DMS53 treated with DMSO at 0.1 percent for 48 hours (cell line): Measurements from ENCODE around the gene CBX4.
"Not testable (repeated sequence)": the region's sequence is repeated elsewhere in the genome, so short reads cannot be mapped to it uniquely, and the experiment has no call there.

Experiments used
- DNase-seq: peaks from one replicate; lab custom pipeline; 2025; ENCODE audit not compliant: unreplicated experiment; lab: John Stamatoyannopoulos, UW

CBX4 gene

DNA sequence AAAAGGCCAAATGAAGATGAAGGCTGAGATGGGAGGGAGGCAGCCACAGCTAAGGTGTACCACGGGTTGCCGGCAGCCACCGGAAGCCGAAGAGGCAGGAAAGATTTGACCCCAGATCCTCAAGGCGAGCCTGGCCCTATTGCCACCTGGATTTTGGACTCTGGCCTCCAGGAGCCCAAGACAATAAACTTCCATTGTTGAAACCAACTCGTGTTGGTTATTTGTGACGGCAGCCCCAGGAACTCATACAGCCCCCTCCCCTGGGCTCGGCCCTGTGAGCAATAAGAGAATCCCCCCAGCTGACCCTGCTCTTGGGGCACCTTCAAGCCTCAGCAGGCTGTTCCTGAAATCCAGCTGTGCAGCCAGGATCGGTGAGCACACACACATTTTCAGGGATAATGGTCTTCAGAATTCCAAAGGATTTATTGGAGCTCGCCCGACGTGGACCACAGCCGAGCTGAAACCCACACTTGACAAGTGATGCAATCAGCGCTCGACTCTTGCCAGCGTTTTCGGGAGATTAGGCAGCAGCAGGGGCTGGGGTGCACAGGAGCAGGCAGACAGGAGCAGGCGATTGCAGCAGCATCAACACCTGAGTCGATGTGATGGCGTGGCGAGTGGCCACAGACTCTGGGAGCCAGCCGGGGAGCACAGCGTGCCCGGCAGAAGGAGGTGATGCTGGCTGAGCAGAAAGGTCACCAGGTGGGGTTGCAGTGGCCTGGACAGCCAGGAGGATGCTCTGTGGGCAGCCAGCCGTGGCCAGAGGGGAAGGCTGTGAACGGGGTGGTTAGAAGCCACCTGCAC, 22.4 kb upstream of the CBX4 start:
- no peak for DNase-seq

DNA sequence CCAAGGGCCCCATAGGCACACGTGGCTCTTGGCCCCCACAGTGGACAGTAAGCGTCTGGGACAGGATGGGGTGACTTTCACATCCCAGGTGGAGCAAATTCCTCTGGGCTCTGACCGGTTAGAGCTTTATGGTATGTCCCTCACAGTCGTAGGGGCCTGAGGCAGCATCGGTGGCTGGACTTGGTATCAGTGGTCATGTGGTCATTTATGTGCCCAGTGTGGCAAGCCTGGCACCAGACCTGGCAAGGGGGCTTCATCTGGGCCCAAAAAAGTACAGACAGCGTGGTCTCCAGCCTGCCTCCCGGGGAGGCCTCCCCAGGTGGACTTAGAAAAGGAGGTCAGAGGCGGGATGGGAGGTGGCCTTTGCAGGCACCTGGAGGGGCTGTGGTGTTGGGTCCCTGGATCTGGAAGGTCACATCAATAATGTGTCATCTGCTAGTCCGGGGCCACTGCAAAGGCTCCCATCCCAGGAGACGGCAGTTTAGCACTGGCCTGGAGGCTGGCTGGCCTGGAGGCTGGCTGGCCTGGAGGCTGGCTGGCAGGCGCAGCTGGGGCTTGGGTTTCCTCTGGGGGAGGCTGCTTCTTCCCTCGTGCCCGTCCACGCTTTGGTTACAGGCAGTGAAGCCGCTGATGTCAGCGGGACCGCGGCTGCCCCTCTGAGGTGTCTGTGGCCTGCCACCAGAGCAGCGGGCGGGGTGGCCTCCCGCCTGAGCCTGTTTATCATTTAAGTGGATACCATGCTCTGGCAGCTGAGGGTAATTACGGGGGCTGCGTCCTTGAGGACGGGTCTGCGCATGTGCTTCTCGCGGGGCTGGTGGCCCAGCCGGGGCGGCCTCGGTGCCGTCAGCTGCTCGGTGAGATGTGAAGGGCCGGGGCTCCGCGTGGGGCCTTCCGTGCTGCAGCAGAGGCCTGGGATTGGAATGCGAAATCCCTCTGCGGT, 20.7 kb upstream of the CBX4 start:
- no peak for DNase-seq

GRCh38 chr17:79857095-79857494, 17.9 kb upstream of the CBX4 start:
- no peak for DNase-seq

DNA sequence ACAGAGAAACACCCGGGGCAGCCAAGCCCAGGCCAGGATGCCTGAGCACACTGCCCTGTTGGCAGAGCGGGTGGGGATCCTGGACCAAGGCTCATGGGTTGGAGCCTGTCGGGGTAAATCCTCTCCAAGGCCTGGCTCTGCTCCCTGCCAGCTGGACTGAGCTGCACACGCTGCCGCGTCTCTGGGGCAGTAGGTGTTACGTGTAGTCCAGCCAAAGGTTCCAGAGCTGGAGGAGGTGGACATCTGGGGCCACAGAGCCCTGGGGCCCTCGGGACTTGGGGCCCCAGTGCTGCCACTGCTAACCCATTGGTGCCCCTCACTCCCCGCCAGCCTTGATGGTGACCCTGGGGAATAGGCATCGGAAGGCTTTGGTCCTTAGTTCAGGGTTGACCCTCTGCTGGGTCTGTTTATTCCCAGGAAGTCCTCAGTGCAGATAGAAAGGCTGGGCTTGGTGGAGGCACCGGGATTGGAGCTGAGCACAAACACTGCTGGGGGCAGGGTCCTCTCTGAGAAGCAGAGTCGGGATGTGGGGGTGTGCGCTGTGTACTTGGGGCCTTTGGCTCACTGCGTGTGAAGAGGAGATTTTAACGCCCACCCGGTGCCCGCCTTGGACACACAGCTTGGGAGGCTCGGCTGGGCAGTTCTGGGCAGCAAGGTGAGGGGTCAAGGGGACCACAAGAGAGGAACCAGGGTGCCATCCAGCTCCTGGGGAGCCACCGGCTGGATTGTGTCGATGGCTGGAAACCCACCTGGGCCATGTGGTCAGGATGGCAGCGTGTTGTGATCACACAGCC, 16.3 kb upstream of the CBX4 start:
- no peak for DNase-seq

GRCh38 chr17:79854080-79855060, 15.1 kb upstream of the CBX4 start:
- DNase-seq, result no peak

DNA sequence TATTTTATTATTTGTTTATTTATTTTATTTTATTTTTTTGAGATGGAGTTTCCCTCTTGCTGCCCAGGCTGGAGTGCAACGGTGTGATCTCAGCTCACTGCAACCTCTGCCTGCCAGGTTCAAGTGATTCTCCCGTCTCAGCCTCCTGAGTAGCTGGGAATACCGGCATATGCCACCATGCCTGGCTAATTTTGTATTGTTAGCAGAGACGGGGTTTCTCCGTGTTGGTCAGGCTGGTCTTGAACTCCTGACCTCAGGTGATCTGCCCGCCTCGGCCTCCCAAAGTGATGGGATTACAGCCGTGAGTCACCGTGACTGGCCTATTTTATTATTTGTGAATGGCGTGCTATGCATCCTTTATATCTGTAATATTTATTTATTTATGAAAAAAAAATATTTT, 13.9 kb upstream of the CBX4 start:
- not testable (repeated sequence) for DNase-seq

DNA sequence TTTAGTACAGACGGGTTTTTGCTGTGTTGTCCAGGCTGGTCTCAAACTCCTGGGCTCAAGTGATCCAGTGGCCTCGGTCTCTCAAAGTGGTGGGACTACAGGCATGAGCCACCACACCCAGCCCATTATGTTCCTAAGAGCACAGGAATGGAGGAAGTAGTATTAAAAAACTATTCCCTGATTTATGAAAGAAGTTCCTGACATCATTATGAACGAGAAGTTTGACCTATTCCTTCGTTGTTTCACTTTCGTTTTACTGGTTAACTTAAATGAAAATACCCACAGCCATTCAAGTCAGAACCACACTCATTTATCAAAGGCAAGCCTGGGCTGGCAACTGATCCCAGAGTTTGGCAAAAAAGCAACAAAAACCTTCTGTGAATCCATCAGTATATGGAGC, 13.5 kb upstream of the CBX4 start:
- no peak for DNase-seq

- DNase-seq, result peak; percentile 54
Observed at GRCh38 chr17:79851461-79851817, 12.2 kb upstream of the CBX4 start.

GRCh38 chr17:79850571-79851460, 11.6 kb upstream of the CBX4 start:
- no peak for DNase-seq

GRCh38 chr17:79849953-79850352, 10.7 kb upstream of the CBX4 start:
- no peak for DNase-seq

GRCh38 chr17:79848370-79848766, 9.1 kb upstream of the CBX4 start:
- DNase-seq, result no peak

GRCh38 chr17:79847698-79848369, 8.6 kb upstream of the CBX4 start:
- DNase-seq, result no peak

GRCh38 chr17:79845601-79845949, 6.3 kb upstream of the CBX4 start:
- no peak for DNase-seq

- DNase-seq, result peak; percentile 34
Observed at GRCh38 chr17:79844869-79845600, 5.8 kb upstream of the CBX4 start.

- peak; percentile 51 for DNase-seq
Observed at GRCh38 chr17:79843816-79844800, 4.9 kb upstream of the CBX4 start.

DNA sequence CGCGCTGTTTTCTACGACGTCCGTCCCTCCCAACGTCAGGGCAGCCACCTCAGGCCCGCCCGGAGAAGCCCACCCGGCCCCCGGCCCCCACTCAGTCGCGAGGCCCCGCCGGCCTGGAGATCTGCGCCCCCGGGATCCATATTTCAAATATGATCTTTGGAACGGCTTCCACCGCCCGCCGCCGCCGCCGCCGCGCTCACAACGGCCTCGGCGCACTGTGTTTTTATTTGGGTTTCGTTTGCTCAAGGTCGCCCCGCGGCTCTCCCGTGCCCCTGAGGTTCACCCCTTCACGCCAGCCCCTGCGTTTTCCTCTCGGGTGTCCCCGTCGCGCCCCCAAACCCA, 4.2 kb upstream of the CBX4 start:
- no peak for DNase-seq
